ENCODE measurements around the gene CLDN6. TPM values are rescaled to one million over a fixed set of nuclear protein-coding genes. Genes with fewer than 3 reads are reported as not detected.

Gene CLDN6
- total RNA-seq, 1 experiment from 2014 or later = 0.49 TPM

DNA sequence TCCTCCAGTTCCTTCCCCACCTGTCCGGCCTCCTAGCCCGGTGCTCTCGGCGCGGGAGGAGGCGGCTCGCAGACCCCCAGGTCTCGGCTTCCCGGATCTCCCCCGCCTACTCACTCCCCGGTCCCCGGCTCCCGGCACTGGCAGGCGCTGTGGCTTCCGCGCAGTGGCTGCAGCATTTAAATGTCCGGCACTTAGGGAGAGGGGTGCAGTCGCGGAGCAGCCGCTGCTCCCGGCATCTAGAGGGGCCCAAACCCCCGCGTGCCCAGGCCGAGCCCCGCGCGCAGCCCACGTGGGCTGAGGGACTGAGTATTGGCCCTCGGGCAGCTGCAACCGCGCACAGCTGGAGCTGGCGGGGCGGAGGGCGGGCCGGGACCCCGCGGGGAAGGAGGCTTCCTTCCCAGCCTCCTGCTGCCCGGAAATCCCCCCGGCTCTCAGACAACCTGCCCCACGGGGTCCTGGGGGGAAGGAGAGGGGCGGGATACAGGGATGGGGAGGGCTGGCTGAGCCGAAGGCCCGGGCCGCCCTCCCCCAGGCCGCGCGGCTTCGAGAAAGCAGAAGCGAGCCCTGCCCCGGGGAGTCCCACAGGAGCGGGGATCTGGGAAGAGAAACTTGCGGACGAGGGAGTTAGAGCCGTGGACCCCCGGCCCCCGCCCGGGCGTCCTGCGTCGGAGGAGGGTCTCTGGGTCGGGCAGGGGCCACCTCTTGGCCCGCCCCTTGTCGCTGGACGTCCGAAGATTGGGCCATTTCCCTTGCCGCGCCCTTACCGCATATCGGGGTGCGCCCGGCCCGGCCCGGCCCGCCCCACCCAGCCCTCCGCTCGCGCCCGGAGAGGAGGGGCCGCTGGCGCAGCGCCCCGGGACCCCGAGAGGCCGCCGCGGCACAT, 28.0 kb upstream of the CLDN6 start, which contains the start of gene MMP25:
MMP25 (plus strand) TSS at position 804 of the 883 bp plus-strand sequence. CDS start 357 bp downstream, outside the sequence.
- RAD21 ChIA-PET (ENCODE audit: low non-redundant PET in 1 of 2, low total read pairs in 2 of 2, uncharacterized antibody in 2 of 2, unreplicated experiment in 2 of 2) = no interaction called here
- intact Hi-C loops (cut with micrococcal nuclease) = no loop called here
- Histone ChIP-seq H3K9me2 (ENCODE audit: insufficient read depth) (no peaks in the 10 kb centered on the region), H3K4me2 (ENCODE audit: low read length) (peak within 1 kb of the TSS; percentile 99), H3K4me3 (replicated peaks in 1 of 2; ENCODE audit: low read depth in 1 of 2, low read length in 2 of 2) (peak within 1 kb of the TSS; percentile 56 to 79), H3K9ac (ENCODE audit: low read length) (peak within 1 kb of the TSS; percentile 81), H3K4me1 (ENCODE audit: control insufficient read depth in 1 of 2, insufficient read depth in 2 of 2, low read length in 2 of 2) (peaks cover 10 to 56% of the 10 kb centered on the region in 2 experiments), H3K79me2 (ENCODE audit: insufficient read depth, low read length) (no peaks in the 10 kb centered on the region), H3K9me3 (ENCODE audit: control insufficient read depth in 1 of 2, insufficient read depth in 1 of 2, low read depth in 1 of 2, low read length in 2 of 2) (no peaks in the 10 kb centered on the region), H3K27ac (ENCODE audit: low read depth, low read length) (peak within 1 kb of the TSS; percentile 52; the same call in 1 of the 2 replicates), H3K36me3 (ENCODE audit: control insufficient read depth in 1 of 2, insufficient read depth in 2 of 2, low read length in 2 of 2) (no peaks in the 10 kb centered on the region), H4K20me1 (ENCODE audit: insufficient read depth) (no peaks in the 10 kb centered on the region), H3K27me3 (ENCODE audit: insufficient read depth, low read length) (no peaks in the 10 kb centered on the region), H2AFZ (ENCODE audit: low read depth, low read length, poor library complexity, severe bottlenecking) (peak within 1 kb of the TSS; percentile 9)
- POLR2A ChIA-PET = interaction anchor here (1.0 kb wide), 1 partner anchor 25 kb away, joined by 3 read pairs; no protein-coding TSS in a partner anchor
- ATAC-seq (peak; percentile 65), DNase-seq (ENCODE audit: low read depth, low spot score) (no peak)
- TF ChIP-seq MAX (IDR thresholded peaks at IDR 0.05) = peak; percentile 68; the same call in 1 of the 2 replicates
- peak; percentile 54; the same call in 1 of the 2 replicates for TF ChIP-seq ZFX (IDR thresholded peaks at IDR 0.05)
- TF ChIP-seq FOSL1 (IDR thresholded peaks at IDR 0.05; ENCODE audit: low read depth) = no peak
- peak; percentile 51; the same call in 1 of the 2 replicates for TF ChIP-seq POLR2AphosphoS5 (IDR thresholded peaks at IDR 0.05; ENCODE audit: low read depth, low read length)
- CTCF ChIA-PET = interaction anchor here (2.0 kb wide), 1 partner anchor 15 kb away, joined by 10 read pairs; no protein-coding TSS in a partner anchor
- no TSS peak for BruUV-seq (replicated peaks)

DNA sequence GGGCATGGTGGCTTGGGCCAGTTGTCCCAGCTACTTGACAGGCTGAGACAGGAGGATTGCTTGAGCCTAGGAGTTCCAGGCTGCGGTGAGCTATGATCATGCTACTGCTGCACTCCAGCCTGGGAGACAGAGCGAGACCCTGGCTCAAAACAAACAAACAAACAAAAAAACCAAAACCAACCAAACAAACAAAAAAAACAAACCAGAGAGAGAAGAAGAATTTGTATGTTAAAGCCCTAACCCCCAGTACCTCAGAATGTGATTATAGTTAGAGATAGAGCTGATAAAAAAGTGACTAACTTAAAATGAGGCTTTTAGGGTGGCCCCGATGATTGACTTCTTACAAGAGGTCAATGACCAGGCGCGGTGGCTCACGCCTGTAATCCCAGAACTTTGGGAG, 26.7 kb upstream of the CLDN6 start:
- no peaks in the 10 kb centered on the region for H4K20me1 ChIP-seq (ENCODE audit: insufficient read depth)
- no peaks in the 10 kb centered on the region for H3K9me3 ChIP-seq (ENCODE audit: control insufficient read depth in 1 of 2, insufficient read depth in 1 of 2, low read depth in 1 of 2, low read length in 2 of 2)
- peaks cover 11 to 62% of the 10 kb centered on the region in 2 experiments for H3K4me1 ChIP-seq (ENCODE audit: control insufficient read depth in 1 of 2, insufficient read depth in 2 of 2, low read length in 2 of 2)
- H2AFZ ChIP-seq (ENCODE audit: low read depth, low read length, poor library complexity, severe bottlenecking) = no peak overlapping the region
- POLR2A ChIA-PET = no interaction called here
- H3K9me2 ChIP-seq (ENCODE audit: insufficient read depth) = no peaks in the 10 kb centered on the region
- BruUV-seq (replicated peaks) = no TSS peak
- H3K9ac ChIP-seq (ENCODE audit: low read length) = no peak overlapping the region
- RAD21 ChIA-PET (ENCODE audit: low non-redundant PET in 1 of 2, low total read pairs in 2 of 2, uncharacterized antibody in 2 of 2, unreplicated experiment in 2 of 2) = no interaction called here
- no peak overlapping the region for H3K4me3 ChIP-seq (replicated peaks in 1 of 2; ENCODE audit: low read depth in 1 of 2, low read length in 2 of 2)
- intact Hi-C loops (cut with micrococcal nuclease) = no loop called here
- DNase-seq (ENCODE audit: low read depth, low spot score) (no peak), ATAC-seq (no peak)
- H3K36me3 ChIP-seq (ENCODE audit: control insufficient read depth in 1 of 2, insufficient read depth in 2 of 2, low read length in 2 of 2) = no peaks in the 10 kb centered on the region
- H3K4me2 ChIP-seq (ENCODE audit: low read length) = peak overlapping the region; percentile 99
- no peak overlapping the region for H3K27ac ChIP-seq (ENCODE audit: low read depth, low read length)
- H3K27me3 ChIP-seq (ENCODE audit: insufficient read depth, low read length) = no peaks in the 10 kb centered on the region
- H3K79me2 ChIP-seq (ENCODE audit: insufficient read depth, low read length) = no peaks in the 10 kb centered on the region
- CTCF ChIA-PET = interaction anchor here (2.0 to 2.1 kb wide), 2 partner anchors 14 to 17 kb away, joined by 8 to 10 read pairs; no protein-coding TSS in a partner anchor
- no peak for TF ChIP-seq YY1 (IDR thresholded peaks at IDR 0.05; ENCODE audit: extremely low read depth, insufficient replicate concordance, low read depth, low read length)
- TF ChIP-seq SIN3A (IDR thresholded peaks at IDR 0.05; ENCODE audit: low read depth) = no peak
- TF ChIP-seq EZH2 (IDR thresholded peaks at IDR 0.05) = no peak
- TF ChIP-seq EZH2phosphoT487 (IDR thresholded peaks at IDR 0.05; ENCODE audit: borderline replicate concordance) = no peak
- TF ChIP-seq RAD21 (IDR thresholded peaks at IDR 0.05; ENCODE audit: low read depth) = no peak
- no peak for TF ChIP-seq MAX (IDR thresholded peaks at IDR 0.05)
- no peak for TF ChIP-seq ZBTB33 (IDR thresholded peaks at IDR 0.05; ENCODE audit: extremely low read depth, insufficient replicate concordance, low read length)
- TF ChIP-seq SP1 (IDR thresholded peaks at IDR 0.05; ENCODE audit: low read depth) = no peak
- no peak for TF ChIP-seq EGR1 (IDR thresholded peaks at IDR 0.05; ENCODE audit: low read depth)
- no peak for TF ChIP-seq ELF1 (IDR thresholded peaks at IDR 0.05; ENCODE audit: borderline replicate concordance, low read depth)
- TF ChIP-seq POLR2AphosphoS5 (IDR thresholded peaks at IDR 0.05; ENCODE audit: low read depth, low read length) = no peak
- TF ChIP-seq ZFX (IDR thresholded peaks at IDR 0.05) = no peak
- no peak for TF ChIP-seq POLR2A (IDR thresholded peaks at IDR 0.05; ENCODE audit: borderline replicate concordance, extremely low read depth, insufficient read depth, insufficient read length)

All from HCT116 (cell line).